ES-I3 (cell line): ENCODE measurements around the gene CSNK1G1.
"Not testable (repeated sequence)": the region's sequence is repeated elsewhere in the genome, so short reads cannot be mapped to it uniquely, and the experiment has no call there.

ENCODE experiments used
- H3K36me3 ChIP-seq: 2 replicates; pipeline ENCODE4 v1.6.1; 2013; ENCODE audit warnings: mild to moderate bottlenecking, low read length, control low read depth, moderate library complexity; ENCODE audit not compliant: insufficient read depth
- H3K4me1 ChIP-seq: 2 replicates; pipeline ENCODE4 v1.6.1; 2013; ENCODE audit warnings: mild to moderate bottlenecking, control low read depth, low read length; ENCODE audit not compliant: insufficient read depth
- H3K9ac ChIP-seq: 2 replicates; pipeline ENCODE4 v1.6.1; 2013; ENCODE audit warnings: low read depth, mild to moderate bottlenecking, low read length, moderate library complexity
- H3K9me3 ChIP-seq: 2 replicates; pipeline ENCODE4 v1.6.1; 2013; ENCODE audit warnings: mild to moderate bottlenecking, low read length, moderate library complexity; ENCODE audit not compliant: control insufficient read depth, insufficient read depth

Gene CSNK1G1

DNA sequence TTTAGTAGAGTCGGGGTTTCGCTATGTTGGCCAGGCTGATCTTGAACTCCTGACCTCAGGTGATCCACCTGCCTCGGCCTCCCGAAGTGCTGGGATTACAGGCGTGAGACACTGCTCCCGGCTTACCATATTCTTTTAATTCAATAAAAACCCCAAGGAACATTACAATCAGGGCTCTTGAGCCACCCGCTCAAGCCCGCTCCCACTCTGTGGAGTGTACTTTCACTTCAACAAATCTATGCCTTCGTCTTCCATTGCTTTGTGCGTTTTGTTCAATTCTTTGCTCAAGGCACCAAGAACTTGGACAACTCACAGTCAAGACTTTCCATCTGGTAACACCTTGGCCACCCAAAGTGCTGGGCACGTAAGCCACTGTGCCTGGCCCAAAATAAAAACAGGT, 130.2 kb downstream of the CSNK1G1 start:
- Histone ChIP-seq H3K36me3 (no peaks in the 10 kb centered on the region), H3K4me1 (no peaks in the 10 kb centered on the region)

DNA sequence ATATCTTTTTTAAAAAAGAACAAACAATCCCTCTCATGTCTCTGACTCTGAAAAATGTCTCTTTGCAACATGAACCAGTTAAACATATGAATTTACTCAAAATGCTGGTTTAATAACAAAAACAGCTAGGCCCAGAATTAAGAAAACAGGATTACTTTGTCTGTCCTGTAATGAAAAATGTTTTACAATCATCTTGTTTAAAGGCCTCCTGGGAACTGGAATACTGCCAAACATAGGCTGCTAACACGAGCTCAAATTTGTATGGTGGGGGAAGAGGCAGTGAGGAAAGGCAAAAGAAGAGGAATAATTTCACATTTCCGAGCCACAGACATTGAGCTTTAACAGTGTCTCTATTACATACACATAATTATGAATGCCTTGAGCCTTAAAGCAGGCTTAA, 131.5 kb downstream of the CSNK1G1 start:
- Histone ChIP-seq H3K4me1 (no peaks in the 10 kb centered on the region), H3K9ac (no peak overlapping the region), H3K9me3 (no peaks in the 10 kb centered on the region), H3K36me3 (no peaks in the 10 kb centered on the region)

More for the DNA sequence above, 130.2 kb downstream of the CSNK1G1 start:
- Histone ChIP-seq H3K9me3 (no peaks in the 10 kb centered on the region), H3K9ac (no peak overlapping the region)

DNA sequence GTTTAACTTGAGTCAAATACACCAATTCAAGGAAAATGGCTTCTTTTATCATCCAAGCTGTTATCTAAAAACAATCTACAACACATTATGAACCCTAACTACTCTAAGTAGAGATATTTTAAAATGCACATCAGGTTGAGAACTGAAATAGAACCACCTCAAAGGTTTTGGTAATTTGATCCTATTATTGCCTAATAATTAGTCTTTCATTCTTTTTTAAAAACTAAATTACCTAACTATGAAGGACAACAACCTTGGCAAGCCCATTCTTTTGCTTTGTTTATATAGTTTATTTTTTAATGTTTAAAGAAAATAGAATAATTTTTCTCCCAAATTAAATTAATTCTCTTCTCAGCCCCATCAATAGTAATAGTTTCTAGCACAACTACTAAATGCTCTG, 132.1 kb downstream of the CSNK1G1 start:
- Histone ChIP-seq H3K9ac (no peak overlapping the region), H3K4me1 (no peaks in the 10 kb centered on the region), H3K9me3 (no peaks in the 10 kb centered on the region), H3K36me3 (no peaks in the 10 kb centered on the region)

DNA sequence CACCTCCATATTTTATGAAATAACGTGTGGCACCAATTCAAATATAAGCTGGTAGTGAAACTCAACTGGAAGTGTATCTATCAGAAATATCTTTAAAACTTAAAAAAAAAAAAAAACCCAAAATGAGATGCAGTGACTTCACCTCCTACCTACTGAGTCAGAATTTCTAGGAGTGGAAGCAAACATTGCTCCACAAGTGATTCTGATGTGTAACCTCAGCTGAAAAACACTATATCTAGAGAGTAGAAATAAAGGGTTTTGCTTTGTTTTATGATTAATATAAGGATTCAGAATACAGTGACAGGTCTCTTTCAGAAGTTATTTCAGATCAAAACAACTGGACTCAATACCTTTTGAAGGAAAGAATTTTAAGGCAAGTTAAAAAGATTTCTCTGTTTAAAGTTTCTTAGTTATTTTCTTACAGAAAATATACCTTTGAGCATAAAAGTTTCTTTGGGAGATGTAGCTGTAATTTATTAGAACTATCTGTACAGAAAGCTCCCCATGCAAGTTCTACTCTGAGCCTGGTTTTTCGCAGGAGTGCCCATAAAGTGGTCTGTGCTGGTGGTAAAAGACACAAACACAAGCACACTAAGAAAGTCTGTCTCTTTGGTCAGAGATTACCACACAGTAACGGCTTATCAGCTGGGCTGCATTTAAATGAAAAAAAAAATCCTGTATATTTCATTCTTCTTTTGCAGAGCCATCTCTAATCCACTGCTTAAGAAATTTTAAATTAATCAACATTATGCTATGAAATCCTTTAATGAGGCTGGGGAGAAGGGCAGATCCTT, 133.2 kb downstream of the CSNK1G1 start:
- H3K9ac ChIP-seq, result no peak overlapping the region

DNA sequence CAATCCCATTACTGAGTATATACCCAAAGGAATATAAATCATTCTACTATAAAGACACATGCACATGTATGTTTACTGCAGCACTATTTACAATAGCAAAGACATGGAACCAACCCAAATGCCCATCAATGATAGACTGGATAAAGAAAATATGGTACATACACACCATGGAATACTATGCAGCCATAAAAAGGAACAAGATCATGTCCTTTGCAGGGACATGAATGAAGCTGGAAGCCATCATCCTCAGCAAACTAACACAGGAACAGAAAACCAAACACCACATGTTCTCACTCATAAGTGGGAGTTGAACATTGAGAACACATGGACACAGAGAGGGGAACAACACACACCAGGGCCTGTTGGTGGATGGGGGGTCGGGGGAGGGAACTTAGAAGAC, 134.1 kb downstream of the CSNK1G1 start:
- not testable (repeated sequence) for H3K36me3 ChIP-seq, H3K9me3 ChIP-seq

More for the DNA sequence above, 133.2 kb downstream of the CSNK1G1 start:
- Histone ChIP-seq H3K9me3 (no peaks in the 10 kb centered on the region), H3K4me1 (no peaks in the 10 kb centered on the region), H3K36me3 (no peaks in the 10 kb centered on the region)

DNA sequence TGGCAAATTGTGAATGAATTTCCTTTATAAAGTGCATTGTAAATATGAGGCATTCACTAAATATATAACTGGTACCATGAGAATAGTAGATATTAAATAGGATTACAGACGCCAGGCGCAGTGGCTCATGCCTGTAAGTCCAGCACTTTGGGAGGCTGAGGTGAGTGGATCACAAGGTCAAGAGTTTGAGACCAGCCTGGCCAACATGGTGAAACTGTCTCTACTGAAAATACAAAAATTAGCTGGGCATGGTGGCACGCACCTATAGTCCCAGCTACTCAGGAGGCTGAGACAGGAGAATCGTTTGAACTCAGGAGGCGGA, 138.6 kb downstream of the CSNK1G1 start:
- not testable (repeated sequence) for H3K4me1 ChIP-seq, H3K9me3 ChIP-seq, H3K36me3 ChIP-seq, H3K9ac ChIP-seq

More for the DNA sequence above, 134.1 kb downstream of the CSNK1G1 start:
- not testable (repeated sequence) for H3K9ac ChIP-seq, H3K4me1 ChIP-seq

DNA sequence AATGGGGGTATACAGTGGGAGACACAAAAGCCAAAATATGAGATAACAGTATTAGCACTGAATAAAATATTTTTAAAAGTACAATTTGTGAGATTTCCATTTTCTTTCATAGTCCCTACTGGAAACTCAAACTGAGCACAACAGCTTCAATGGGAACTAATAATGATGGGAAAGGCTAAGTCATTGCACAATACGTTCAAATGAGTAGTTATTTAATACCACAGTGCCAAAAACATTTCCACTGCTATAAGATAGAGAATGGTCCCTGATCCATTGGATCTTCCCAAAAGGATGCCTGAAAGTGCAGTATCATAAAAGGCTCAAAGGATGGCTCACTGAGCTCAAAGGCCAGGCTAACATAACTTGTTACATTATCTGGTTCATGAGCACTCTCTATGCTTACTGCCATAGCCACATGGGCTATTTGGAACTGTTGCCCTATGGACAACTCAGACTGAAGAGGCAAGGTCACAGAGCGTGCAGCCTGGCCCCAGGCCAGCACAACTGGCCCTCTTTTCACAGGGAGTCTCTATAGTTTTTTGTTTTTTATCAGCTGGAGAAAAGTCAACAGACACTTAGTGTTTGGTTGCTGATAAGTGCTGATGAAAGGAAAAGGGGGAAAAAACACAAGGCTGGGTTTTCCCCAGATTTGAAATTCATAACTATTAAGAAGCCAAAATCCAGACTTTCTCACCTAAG, 139.1 kb downstream of the CSNK1G1 start:
- Histone ChIP-seq H3K9ac (no peak overlapping the region), H3K4me1 (no peaks in the 10 kb centered on the region), H3K9me3 (no peaks in the 10 kb centered on the region), H3K36me3 (peaks cover 2% of the 10 kb centered on the region; the same call in 1 of the 2 replicates)

DNA sequence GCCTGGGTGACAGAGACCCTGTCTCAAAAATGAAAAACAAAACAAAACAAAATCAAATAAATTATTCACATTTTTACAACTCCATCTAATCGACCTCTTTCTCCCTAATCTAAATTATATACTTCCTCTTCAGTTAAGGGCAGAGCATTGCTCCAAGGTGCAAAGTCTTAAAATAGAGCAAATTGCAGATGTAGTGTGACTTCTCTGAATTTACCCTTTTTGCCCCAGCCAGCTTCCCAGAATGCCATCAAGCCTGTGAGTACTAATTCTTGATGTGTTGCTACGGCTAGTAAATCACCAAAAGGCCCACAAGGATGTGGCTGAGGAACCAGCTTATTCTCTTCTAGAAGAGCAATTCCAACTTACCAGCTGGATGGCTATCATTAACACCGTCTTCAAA, 139.8 kb downstream of the CSNK1G1 start:
- Histone ChIP-seq H3K4me1 (no peaks in the 10 kb centered on the region), H3K9me3 (no peaks in the 10 kb centered on the region), H3K9ac (no peak overlapping the region), H3K36me3 (peaks cover 2% of the 10 kb centered on the region; the same call in 1 of the 2 replicates)

DNA sequence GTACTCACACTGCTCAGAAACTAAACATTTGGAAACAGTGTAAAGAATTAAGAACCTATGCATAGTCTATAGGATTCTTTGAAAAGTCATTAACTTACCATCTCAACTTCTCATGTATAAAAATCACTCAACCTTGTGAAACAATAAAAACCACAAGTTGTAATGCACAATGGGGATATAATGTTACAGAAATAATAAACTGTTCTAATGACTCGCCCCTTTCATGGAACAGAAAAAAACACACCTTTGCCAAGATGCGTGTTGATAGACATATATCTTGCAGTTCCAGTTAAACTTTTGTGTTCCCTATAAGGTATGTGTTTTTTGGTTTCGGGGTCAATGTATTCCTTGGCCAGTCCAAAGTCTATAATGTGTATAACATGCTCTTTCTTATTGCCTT, 142.3 kb downstream of the CSNK1G1 start:
- Histone ChIP-seq H3K9me3 (no peaks in the 10 kb centered on the region), H3K9ac (no peak overlapping the region), H3K4me1 (no peaks in the 10 kb centered on the region), H3K36me3 (peaks cover 2% of the 10 kb centered on the region; the same call in 1 of the 2 replicates)

DNA sequence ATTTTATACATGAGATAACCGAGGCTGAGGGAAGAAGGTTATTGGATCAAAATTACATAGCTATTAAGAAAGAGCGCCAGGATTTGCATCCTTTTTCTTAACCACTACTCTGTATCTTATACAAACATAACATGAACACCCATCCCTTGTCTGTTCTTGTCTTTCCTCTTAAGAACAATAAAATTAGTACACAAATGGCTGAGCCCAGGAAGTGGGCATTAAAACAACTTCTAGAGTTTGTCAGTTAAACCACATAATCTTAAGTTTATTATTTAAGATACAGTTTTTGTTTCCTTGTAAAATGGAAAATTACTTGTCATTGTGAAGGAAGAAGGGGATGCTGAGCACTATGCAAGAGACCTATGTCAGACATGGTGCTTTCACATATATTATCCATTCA, 144.3 kb downstream of the CSNK1G1 start:
- Histone ChIP-seq H3K4me1 (no peaks in the 10 kb centered on the region), H3K36me3 (peaks cover 2% of the 10 kb centered on the region; the same call in 1 of the 2 replicates), H3K9ac (no peak overlapping the region), H3K9me3 (no peaks in the 10 kb centered on the region)

DNA sequence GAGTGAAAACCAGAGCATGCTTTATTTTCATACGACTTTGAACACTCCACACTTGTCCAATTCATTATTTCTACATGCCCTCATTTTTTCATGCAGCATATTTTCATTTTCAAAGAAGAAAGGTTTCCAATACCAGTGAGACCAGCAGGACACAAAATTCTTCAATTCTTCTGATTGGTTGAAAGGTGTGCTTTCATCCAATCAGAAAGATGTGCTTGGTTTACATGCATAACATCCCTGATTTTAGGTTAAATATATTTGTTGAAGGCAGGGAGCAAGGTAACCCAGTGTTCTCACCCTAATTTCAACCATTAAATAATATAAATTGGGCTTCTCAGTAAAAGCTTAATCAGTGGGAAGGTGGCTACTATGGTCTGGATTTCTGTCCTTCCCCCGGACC, 145.6 kb downstream of the CSNK1G1 start:
- Histone ChIP-seq H3K4me1 (no peaks in the 10 kb centered on the region), H3K36me3 (peaks cover 2% of the 10 kb centered on the region; the same call in 1 of the 2 replicates), H3K9me3 (no peaks in the 10 kb centered on the region), H3K9ac (no peak overlapping the region)

DNA sequence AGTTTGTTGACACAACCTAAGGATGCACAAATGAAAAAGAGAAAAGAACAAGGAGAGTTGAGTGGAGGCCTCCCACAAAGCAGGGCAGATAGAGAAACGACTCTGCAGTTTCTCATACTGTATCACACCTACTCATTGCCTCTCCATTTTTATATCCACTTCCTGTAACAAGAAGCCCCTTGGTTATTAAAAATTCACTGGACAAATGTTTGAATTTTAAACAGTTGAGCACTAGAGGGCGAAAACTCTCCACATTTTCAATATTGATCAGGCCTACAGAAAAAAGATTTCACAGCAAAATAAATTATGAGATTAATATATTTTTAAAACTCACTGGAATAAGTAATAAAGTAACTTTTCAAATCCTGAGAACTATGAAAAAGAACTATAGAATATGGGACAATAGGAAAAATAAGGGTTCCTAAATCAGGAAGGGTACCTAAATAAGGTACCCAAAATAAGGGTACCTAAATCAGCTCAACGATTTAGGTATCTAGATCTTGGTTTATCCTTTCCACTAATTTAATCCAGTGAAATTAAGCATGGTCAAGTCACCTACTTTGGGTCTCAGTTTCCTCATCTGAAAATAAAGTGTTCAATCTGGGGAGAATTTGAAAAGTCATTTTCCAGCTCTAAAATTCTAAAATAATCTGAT, 146.2 kb downstream of the CSNK1G1 start:
- Histone ChIP-seq H3K36me3 (peaks cover 2% of the 10 kb centered on the region; the same call in 1 of the 2 replicates), H3K9ac (no peak overlapping the region), H3K9me3 (no peaks in the 10 kb centered on the region), H3K4me1 (no peaks in the 10 kb centered on the region)

DNA sequence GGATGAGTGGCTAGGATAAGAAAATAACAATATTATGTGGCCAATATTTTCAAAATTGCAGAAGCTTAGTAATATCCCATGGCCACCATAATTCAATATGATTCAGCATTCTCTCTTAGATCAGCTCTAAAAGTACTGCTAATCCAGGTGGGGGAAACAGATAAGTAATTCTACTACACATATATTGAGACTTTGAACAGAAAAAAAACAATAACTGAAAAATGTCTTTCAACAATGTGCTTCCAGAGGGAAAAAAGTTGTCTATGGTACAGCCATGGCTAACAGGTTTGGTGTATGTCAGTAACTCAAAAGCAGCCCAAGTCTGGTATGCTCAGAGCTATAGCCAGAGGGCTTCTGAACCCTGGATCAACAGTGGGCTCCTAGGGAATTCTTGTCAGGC, 150.8 kb downstream of the CSNK1G1 start:
- Histone ChIP-seq H3K36me3 (peaks cover 4% of the 10 kb centered on the region), H3K9ac (no peak overlapping the region), H3K9me3 (no peaks in the 10 kb centered on the region), H3K4me1 (no peaks in the 10 kb centered on the region)

DNA sequence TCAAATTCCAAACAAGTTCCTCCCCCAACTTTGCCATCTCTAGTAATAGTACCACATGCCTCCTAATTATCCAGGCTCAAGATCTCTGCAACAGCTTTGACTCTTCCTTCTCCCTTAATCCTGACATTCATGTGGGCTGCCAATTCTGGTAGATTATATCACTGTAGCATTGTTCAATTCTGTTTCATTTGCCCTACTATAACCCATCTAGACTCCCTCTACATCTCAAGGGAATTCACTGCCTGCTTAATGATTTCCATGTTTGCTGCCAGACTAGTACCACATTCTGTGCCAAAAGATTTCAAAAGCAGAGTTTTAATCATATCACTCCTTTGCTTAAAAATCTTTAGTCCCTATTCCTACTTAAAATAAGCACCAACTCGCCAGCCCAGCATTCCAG, 158.5 kb downstream of the CSNK1G1 start:
- H3K36me3 ChIP-seq, result no peaks in the 10 kb centered on the region
- H3K4me1 ChIP-seq, result no peaks in the 10 kb centered on the region
- H3K9ac ChIP-seq, result no peak overlapping the region
- H3K9me3 ChIP-seq, result no peaks in the 10 kb centered on the region

DNA sequence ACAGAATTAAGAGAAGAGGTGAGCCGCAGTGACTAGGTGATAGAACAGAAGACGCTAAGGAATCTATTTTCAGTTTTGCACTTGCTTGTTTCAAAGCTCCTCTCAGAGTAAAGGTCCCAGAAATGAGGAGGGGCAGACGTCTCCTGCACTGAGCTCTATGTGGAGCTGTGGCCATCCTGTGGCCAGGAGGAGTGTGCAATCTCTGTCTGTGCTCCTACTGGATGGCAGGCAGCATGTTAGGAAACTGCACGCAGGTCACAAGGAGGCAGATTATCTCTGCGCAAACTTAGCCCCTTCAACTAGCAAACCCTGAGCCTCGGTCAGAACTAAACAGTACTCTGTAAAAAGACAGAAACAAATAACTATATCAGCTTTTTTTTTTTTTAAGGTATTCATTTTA, 162.0 kb downstream of the CSNK1G1 start:
- H3K4me1 ChIP-seq, result no peaks in the 10 kb centered on the region; the same call in 1 of the 2 replicates
- H3K36me3 ChIP-seq, result peaks cover 4% of the 10 kb centered on the region; the same call in 1 of the 2 replicates
- no peak overlapping the region for H3K9ac ChIP-seq
- H3K9me3 ChIP-seq, result no peaks in the 10 kb centered on the region
